DOHH2 (cell line): ENCODE data around the gene SPATA2.

Source experiments
- H3F3A ChIP-seq: fragments of 200-600 bp; sonication (generic), shearing (Covaris generic); 2 replicates; pipeline ENCODE4 v1.6.0; 2016; ENCODE audit warnings: antibody characterized with exemption, mild to moderate bottlenecking; ENCODE audit not compliant: control insufficient read depth, insufficient read depth
- H3K27ac ChIP-seq: fragments of 200-600 bp; sonication (generic); 2 replicates; pipeline ENCODE4 v1.5.1; 2014; ENCODE audit warnings: low read depth, mild to moderate bottlenecking, low read length, moderate library complexity
- H3K27me3 ChIP-seq: fragments of 200-600 bp; sonication (generic); 2 replicates; pipeline ENCODE4 v1.6.1; 2014; ENCODE audit warnings: mild to moderate bottlenecking, low read length, mixed read lengths; ENCODE audit not compliant: control insufficient read depth
- H3K36me3 ChIP-seq: fragments of 200-600 bp; sonication (generic); 2 replicates; pipeline ENCODE4 v1.6.1; 2014; ENCODE audit warnings: mild to moderate bottlenecking, low read length, moderate library complexity, mixed read lengths; ENCODE audit not compliant: control insufficient read depth
- H3K4me1 ChIP-seq: fragments of 200-600 bp; sonication (generic); 2 replicates; pipeline ENCODE4 v1.6.1; 2014; ENCODE audit warnings: mild to moderate bottlenecking, low read length, mixed read lengths; ENCODE audit not compliant: control insufficient read depth
- H3K4me2 ChIP-seq: fragments of 200-600 bp; sonication (generic); 2 replicates; pipeline ENCODE4 v1.6.0; 2014; ENCODE audit warnings: mild to moderate bottlenecking, low read length, moderate library complexity
- H3K4me3 ChIP-seq: fragments of 200-600 bp; sonication (generic); 2 replicates; pipeline ENCODE4 v1.5.1; 2014; ENCODE audit warnings: mild to moderate bottlenecking, low read length, mixed read lengths
- H3K79me2 ChIP-seq: fragments of 200-600 bp; sonication (generic); 2 replicates; pipeline ENCODE4 v1.6.1; 2014; ENCODE audit warnings: mild to moderate bottlenecking, low read length, mixed read lengths; ENCODE audit not compliant: control insufficient read depth
- H3K9me2 ChIP-seq: fragments of 200-600 bp; sonication (generic); replicated peaks from 2 replicates; pipeline ENCODE4 v1.6.1; 2014; ENCODE audit warnings: mild to moderate bottlenecking, low read length, mixed read lengths; ENCODE audit not compliant: control insufficient read depth
- H3K9me3 ChIP-seq: fragments of 200-600 bp; sonication (generic); 2 replicates; pipeline ENCODE4 v1.6.1; 2014; ENCODE audit warnings: antibody characterized with exemption, low read length, mixed read lengths; ENCODE audit not compliant: control insufficient read depth, insufficient read depth
- H4K20me1 ChIP-seq: fragments of 200-600 bp; sonication (generic); 2 replicates; pipeline ENCODE4 v1.6.0; 2014; ENCODE audit warnings: low read depth, mild to moderate bottlenecking, antibody characterized with exemption, low read length, moderate library complexity; ENCODE audit not compliant: control insufficient read depth, insufficient read depth
- CTCF ChIP-seq: fragments of 200-600 bp; sonication (generic); IDR thresholded peaks from one replicate; pipeline ENCODE4 v1.5.1; 2014; ENCODE audit warnings: antibody characterized with exemption, mild to moderate bottlenecking, low read depth, low read length; ENCODE audit not compliant: poor library complexity, severe bottlenecking
- EZH2phosphoT487 ChIP-seq: fragments of 200-600 bp; sonication (generic); IDR thresholded peaks from 2 replicates; pipeline ENCODE4 v1.6.1; 2017; ENCODE audit warnings: borderline replicate concordance, mild to moderate bottlenecking, antibody characterized with exemption, low read length, moderate library complexity, mixed read lengths

Gene SPATA2

GRCh38 chr20:49870261-49870660 is 45.1 kb downstream of the SPATA2 start:
- Histone ChIP-seq H3K4me3 (no peak overlapping the region), H3K27me3 (no peaks in the 10 kb centered on the region), H3K9me3 (no peaks in the 10 kb centered on the region), H3K9me2 (no peaks in the 10 kb centered on the region), H3K27ac (no peak overlapping the region), H3K79me2 (no peaks in the 10 kb centered on the region), H3K36me3 (peaks cover 2% of the 10 kb centered on the region), H4K20me1 (no peaks in the 10 kb centered on the region), H3K4me2 (no peak overlapping the region), H3F3A (no peaks in the 10 kb centered on the region), H3K4me1 (peaks cover 4% of the 10 kb centered on the region; the same call in 1 of the 2 replicates)
- no peak for TF ChIP-seq CTCF
- no peak for TF ChIP-seq EZH2phosphoT487

- Histone ChIP-seq H3K27me3 (no peaks in the 10 kb centered on the region), H3K36me3 (peaks cover 8% of the 10 kb centered on the region), H3F3A (no peaks in the 10 kb centered on the region), H3K27ac (no peak overlapping the region), H3K4me1 (peaks cover 4% of the 10 kb centered on the region; the same call in 1 of the 2 replicates), H3K9me2 (no peaks in the 10 kb centered on the region), H3K4me2 (no peak overlapping the region), H3K79me2 (no peaks in the 10 kb centered on the region), H3K4me3 (no peak overlapping the region), H4K20me1 (no peaks in the 10 kb centered on the region), H3K9me3 (no peaks in the 10 kb centered on the region)
- TF ChIP-seq EZH2phosphoT487: no peak
- TF ChIP-seq CTCF: no peak
These were observed 46.4 kb downstream of the SPATA2 start for GRCh38 chr20:49868964-49869363.

DNA sequence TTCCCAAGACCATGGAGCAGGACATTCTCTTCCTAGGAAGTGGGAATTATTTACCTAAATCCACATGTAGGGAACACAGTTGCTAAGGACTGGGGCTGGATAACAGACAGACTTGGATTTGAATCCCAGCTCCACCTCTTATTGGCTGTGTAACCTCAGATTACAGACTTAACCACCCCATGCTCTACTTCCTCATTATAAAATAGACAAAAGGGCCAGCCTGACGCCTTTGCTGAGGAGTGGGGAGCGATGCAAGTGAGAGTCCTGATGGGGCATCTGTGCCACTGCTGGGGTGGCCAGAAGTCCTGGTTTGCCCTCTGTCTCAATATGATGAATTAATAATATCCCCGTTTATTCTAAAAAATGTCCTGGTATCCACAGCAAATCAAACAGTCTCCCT is 46.8 kb downstream of the SPATA2 start:
- H3K4me2 ChIP-seq: no peak overlapping the region
- peaks cover 4% of the 10 kb centered on the region; the same call in 1 of the 2 replicates for H3K4me1 ChIP-seq
- no peaks in the 10 kb centered on the region for H3K9me3 ChIP-seq
- peaks cover 8% of the 10 kb centered on the region for H3K36me3 ChIP-seq
- no peaks in the 10 kb centered on the region for H3F3A ChIP-seq
- no peak overlapping the region for H3K27ac ChIP-seq
- no peaks in the 10 kb centered on the region for H3K79me2 ChIP-seq
- H3K27me3 ChIP-seq: no peaks in the 10 kb centered on the region
- TF ChIP-seq CTCF: no peak
- no peaks in the 10 kb centered on the region for H3K9me2 ChIP-seq
- H3K4me3 ChIP-seq: no peak overlapping the region
- H4K20me1 ChIP-seq: no peaks in the 10 kb centered on the region
